DND-41 (cell line): Measurements from ENCODE around the gene SIN3A.

ENCODE experiments used
- EZH2 ChIP-seq: IDR thresholded peaks from 3 replicates; pipeline ENCODE4 v1.6.1; 2012; ENCODE audit warnings: borderline replicate concordance, low read depth, mild to moderate bottlenecking, moderate library complexity, low read length, inconsistent platforms; ENCODE audit not compliant: severe bottlenecking
- TF ChIP-seq, protein P1 (sequence below): IDR thresholded peaks from 2 replicates; pipeline ENCODE4 v1.5.1; 2012; ENCODE audit warnings: borderline replicate concordance, low read length, moderate library complexity, mild to moderate bottlenecking; ENCODE audit not compliant: poor library complexity, severe bottlenecking; ENCODE audit errors: extremely low read depth

DNA sequence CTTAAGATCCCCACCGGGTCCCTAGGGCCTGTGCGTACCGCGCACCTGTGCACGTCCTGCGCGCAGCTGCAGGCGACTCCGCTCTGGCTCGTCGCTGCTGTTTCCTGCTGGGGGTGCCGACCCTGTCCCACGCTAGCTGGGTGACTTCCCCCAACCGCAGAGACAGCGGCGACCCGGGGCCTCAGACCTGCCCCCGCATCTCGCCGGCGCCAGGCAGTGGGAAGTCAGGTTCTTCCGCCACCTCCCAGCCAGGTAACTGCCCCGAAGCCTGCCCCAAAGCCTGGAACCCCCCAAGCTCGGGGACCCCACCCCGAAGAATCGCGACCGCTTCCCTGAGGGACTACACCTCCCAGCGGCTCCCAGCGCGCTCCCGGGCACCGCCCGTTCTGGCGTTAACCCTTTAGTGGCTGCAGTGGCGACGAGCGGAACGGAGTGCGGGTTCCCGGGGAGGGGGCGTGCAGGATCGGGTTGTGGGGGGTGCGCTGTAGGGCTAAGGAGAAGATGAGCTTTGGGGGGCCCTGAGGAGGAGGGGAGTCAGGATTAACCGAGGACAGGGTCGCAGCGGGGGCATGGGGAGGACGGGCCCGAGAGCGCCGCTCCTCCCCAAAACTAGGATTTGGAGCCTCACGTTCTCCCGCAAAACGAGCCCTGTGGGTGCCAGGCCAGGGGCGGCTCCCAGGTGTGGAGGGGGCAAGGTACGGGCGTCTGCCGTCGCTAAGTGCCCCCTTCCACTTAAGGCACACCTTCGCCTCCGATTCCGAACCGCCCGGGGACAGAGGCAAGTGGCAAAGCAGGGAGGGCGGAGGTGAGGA lies 104.1 kb downstream of the SIN3A start:
- TF ChIP-seq, protein P1, sequence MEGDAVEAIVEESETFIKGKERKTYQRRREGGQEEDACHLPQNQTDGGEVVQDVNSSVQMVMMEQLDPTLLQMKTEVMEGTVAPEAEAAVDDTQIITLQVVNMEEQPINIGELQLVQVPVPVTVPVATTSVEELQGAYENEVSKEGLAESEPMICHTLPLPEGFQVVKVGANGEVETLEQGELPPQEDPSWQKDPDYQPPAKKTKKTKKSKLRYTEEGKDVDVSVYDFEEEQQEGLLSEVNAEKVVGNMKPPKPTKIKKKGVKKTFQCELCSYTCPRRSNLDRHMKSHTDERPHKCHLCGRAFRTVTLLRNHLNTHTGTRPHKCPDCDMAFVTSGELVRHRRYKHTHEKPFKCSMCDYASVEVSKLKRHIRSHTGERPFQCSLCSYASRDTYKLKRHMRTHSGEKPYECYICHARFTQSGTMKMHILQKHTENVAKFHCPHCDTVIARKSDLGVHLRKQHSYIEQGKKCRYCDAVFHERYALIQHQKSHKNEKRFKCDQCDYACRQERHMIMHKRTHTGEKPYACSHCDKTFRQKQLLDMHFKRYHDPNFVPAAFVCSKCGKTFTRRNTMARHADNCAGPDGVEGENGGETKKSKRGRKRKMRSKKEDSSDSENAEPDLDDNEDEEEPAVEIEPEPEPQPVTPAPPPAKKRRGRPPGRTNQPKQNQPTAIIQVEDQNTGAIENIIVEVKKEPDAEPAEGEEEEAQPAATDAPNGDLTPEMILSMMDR, result no peak
- no peak for TF ChIP-seq EZH2
